Epithelial cell of esophagus (primary cell): ENCODE results near the gene SCAF1.

Source experiments
- DNase-seq: peaks from one replicate; pipeline ENCODE4 v3.0.0; 2010; ENCODE audit warnings: low read depth
- H3K4me3 ChIP-seq: 2 replicates; pipeline ENCODE4 v1.5.1; 2011; ENCODE audit warnings: mild to moderate bottlenecking, low read length, control low read depth
- CTCF ChIP-seq: IDR thresholded peaks from 2 replicates; pipeline ENCODE4 v1.5.1; 2011; ENCODE audit warnings: low read depth, mild to moderate bottlenecking, low read length, control low read depth, inconsistent platforms; ENCODE audit not compliant: insufficient read depth; ENCODE audit errors: missing control alignments

Gene SCAF1

DNA sequence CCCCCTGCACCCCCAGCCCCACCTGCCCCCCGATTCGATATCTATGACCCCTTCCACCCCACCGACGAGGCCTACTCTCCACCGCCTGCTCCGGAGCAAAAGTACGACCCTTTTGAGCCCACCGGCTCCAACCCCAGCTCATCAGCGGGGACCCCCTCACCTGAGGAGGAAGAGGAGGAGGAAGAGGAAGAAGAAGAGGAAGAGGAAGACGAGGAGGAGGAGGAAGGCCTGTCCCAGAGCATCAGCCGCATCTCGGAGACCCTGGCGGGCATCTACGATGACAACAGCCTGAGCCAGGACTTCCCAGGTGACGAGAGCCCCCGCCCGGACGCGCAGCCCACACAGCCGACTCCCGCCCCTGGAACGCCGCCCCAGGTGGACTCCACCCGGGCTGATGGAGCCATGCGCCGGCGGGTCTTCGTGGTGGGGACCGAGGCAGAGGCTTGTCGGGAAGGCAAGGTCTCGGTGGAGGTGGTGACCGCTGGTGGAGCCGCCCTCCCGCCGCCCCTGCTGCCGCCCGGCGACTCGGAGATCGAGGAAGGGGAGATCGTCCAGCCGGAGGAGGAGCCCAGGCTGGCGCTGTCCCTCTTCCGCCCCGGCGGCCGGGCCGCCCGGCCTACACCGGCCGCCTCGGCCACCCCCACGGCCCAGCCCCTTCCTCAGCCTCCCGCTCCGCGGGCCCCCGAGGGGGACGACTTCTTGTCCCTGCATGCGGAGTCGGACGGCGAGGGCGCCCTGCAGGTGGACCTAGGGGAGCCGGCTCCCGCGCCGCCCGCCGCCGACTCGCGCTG, 9.2 kb downstream of the SCAF1 start:
- TF ChIP-seq CTCF = no peak
- H3K4me3 ChIP-seq = no peak overlapping the region
- DNase-seq = no peak

DNA sequence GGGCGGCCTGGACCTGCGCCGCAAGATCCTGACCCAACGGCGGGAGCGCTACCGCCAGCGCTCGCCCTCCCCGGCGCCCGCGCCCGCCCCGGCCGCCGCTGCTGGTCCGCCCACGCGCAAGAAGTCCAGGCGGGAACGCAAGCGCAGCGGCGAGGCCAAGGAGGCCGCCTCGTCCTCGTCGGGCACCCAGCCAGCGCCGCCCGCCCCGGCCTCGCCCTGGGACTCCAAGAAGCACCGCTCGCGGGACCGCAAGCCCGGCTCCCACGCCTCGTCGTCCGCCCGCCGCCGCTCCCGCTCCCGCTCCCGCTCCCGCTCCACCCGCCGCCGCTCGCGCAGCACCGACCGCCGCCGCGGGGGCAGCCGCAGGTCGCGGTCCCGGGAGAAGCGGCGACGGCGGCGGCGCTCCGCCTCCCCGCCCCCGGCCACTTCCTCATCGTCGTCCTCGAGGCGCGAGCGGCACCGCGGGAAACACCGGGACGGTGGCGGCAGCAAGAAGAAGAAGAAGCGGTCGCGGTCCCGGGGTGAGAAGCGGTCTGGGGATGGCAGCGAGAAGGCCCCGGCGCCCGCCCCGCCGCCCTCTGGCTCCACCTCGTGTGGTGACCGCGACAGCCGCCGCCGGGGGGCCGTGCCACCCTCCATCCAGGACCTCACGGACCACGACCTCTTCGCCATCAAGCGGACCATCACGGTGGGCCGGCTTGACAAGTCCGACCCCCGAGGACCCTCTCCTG, 10.0 kb downstream of the SCAF1 start:
- no peak for TF ChIP-seq CTCF
- no peak for DNase-seq
- no peak overlapping the region for H3K4me3 ChIP-seq

DNA sequence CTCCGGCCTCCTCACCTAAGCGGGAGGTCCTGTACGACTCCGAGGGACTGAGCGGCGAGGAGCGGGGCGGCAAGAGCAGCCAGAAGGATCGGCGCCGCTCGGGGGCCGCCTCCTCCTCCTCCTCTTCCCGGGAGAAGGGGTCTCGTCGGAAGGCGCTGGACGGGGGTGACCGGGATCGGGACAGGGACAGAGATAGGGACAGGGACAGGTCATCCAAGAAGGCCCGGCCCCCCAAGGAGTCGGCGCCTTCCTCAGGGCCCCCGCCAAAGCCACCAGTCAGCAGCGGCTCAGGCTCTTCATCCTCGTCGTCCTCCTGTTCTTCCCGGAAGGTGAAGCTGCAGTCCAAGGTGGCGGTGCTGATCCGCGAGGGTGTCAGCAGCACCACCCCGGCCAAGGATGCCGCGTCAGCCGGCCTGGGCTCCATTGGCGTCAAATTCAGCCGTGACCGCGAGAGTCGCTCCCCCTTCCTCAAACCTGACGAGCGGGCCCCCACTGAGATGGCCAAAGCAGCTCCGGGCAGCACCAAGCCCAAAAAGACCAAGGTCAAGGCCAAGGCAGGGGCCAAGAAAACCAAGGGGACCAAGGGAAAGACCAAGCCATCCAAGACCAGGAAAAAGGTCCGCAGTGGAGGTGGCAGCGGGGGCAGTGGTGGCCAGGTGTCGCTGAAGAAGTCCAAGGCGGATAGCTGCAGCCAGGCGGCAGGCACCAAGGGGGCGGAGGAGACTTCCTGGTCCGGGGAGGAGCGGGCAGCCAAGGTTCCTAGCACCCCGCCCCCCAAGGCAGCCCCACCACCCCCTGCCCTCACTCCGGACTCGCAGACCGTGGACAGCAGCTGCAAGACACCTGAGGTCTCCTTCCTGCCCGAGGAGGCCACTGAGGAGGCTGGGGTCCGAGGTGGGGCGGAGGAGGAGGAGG, 10.8 kb downstream of the SCAF1 start:
- no peak for TF ChIP-seq CTCF
- DNase-seq = no peak
- H3K4me3 ChIP-seq = no peak overlapping the region

DNA sequence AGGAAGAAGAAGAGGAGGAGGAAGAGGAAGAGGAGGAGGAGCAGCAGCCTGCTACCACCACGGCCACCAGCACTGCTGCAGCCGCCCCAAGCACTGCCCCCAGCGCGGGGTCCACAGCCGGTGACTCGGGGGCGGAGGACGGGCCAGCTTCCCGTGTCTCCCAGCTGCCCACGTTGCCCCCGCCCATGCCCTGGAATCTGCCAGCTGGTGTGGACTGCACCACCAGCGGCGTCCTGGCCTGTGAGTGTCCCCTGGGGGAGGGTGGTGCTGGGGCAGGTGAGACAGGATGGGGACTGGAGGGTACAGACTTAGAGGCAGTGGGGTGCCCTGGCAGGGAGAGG, 11.4 kb downstream of the SCAF1 start:
- TF ChIP-seq CTCF = no peak
- no peak overlapping the region for H3K4me3 ChIP-seq
- no peak for DNase-seq

DNA sequence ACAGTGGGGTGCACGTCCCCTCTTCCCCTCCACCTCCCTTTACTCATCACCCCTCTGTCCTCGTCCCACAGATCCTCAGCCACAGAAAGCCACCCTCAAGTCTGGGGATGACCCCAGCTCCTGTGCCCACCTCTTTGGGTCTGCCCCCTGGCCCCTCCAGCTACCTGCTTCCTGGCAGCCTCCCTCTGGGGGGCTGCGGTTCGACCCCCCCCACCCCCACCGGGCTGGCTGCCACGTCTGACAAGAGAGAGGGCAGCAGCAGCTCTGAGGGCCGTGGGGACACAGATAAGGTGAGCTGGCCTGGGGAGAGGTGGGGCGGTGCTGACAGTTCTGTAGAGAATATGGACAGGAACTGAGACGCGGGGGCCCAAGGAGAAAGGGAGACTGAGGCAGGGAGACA, 12.6 kb downstream of the SCAF1 start:
- DNase-seq = no peak
- no peak overlapping the region for H3K4me3 ChIP-seq
- no peak for TF ChIP-seq CTCF

DNA sequence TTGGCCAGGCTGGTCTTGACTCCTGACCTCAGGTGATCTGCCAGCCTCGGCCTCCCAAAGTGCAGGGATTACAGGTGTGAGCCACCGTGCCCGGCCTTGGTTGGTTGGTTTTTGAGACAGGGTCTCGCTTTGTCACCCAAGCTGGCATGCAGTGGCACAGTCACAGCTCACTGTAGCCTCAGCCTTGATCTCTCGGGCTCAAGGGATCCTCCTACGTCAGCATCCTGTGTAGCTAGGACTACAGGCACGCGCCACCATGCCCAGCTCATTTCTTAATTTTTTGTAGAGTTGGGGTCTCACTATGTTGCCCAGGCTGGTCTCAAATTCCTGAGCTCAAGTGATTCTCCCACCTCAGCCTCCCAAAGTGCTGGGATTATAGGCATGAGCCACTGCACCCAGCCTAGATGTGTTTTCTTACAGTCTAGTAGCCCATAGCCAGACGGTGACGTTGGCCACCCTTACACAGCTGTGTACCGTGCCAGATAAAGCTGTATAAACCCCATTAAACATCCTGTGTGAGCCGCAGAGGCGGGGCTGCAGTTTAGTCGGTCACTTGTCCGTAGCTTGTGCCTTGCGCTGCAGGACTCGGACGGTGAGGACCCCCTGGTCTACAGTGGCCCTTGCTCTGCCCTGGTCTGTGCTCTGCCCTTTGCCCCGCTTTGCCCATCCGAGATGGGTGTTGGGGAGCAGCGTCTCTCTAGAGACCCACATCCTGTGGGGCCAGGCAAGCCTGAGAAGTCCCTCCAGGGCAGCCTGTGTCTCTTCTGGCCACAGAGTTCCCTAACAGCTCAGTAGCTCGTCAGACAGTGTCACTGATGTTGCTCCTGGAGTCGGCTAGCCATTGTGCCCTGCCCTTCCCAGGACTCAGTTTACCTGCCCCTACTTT, 13.8 kb downstream of the SCAF1 start:
- TF ChIP-seq CTCF = no peak
- H3K4me3 ChIP-seq = no peak overlapping the region
- DNase-seq = no peak
